HG02973 (cell line): Measurements from ENCODE around the gene C11orf68.
A peak's percentile ranks its signal among the peaks of the same experiment; 100 is the strongest.

Source experiments
- ATAC-seq: cut with Tn5 transposase; IDR thresholded peaks from one replicate; pipeline ENCODE4 v1.9.1; 2021; ENCODE audit warnings: moderate library complexity; ENCODE audit not compliant: unreplicated experiment

The C11orf68 gene

DNA sequence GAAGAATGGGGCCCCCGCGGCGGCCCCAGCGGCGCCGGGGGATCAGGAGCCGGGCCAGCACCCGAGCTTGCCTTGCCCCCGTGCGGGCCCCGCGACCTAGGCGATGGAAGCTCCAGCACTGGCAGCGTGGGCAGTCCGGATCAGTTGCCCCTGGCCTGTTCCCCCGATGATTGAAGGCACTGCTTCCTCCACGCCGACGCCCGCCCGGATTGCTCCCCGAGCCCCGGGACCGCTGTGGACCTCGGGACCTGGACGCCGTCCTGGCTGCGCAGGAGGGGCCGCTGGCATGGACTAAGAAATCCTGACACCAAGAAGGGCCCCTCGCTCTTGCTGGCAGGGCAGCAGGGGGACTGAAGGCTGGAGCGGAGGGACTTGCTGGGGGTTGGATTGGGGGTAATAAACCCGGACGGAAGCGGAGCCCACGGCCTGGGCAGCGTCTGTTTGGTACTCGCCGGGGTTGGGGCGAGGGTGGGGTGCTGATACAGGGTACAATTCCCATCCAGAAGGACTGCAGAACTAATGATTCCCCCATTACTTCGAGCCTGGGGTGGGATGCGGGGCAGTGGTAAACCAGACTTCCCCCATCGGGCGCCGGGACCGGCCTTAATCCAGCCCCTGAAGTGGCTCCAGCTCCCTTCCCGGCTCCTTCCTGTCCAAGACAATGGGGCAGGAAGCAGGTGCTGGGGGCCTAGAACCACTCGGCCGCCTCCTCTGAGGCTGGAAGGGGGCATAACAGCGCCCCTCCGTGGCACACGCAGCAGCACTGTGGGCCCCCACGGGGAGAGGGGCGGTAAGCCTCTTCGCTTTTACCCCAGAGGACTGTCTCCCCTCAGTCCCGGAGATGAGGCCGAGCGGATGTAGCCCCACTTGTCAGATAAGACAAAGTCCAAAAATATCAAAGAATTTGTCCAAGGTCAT lies 27.4 kb downstream of the C11orf68 start:
- no peak for ATAC-seq

DNA sequence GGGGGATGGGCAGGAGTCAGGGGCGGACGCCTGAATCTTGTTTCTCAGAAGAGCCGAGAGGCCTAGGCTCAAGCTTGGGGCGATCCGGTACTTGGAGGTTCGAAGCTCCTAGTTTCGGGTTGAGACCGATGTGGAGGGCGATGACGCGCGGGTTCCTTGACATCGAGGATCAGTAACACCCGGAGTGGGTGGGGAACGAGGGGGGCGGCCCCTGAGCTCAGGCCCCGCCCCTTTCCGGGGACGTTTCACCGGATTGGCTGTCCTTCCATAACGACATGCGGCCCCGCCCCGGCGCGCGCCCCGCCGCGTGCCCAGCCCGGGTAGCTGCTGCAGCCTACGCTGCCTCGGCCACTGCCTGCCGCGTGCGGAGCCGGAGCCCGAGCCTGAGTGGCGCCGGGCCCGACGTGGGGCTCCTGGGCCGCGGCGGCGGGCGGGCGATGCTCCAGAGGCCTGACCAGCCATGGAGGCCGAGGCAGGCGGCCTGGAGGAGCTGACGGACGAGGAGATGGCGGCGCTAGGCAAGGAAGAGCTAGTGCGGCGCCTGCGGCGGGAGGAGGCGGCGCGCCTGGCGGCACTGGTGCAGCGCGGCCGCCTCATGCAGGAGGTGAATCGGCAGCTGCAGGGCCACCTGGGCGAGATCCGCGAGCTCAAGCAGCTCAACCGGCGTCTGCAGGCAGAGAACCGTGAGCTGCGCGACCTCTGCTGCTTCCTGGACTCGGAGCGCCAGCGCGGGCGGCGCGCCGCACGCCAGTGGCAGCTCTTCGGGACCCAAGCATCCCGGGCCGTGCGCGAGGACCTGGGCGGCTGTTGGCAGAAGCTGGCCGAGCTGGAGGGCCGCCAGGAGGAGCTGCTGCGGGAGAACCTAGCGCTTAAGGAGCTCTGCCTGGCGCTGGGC lies 28.3 kb downstream of the C11orf68 start, which contains the start of gene CCDC85B:
TSS of gene CCDC85B (plus strand) at position 350 of the 895 bp plus-strand sequence. CDS start at position 461, 111 bp downstream.
- peak; percentile 38 for ATAC-seq

- peak; percentile 43 for ATAC-seq
Measured at GRCh38 chr11:65888163-65888814, 30.6 kb downstream of the C11orf68 start, which contains the start of gene FIBP. Gene FIBP, minus strand, starts transcription at chr11:65888471. Its CDS starts 53 bp downstream, at chr11:65888418.

DNA sequence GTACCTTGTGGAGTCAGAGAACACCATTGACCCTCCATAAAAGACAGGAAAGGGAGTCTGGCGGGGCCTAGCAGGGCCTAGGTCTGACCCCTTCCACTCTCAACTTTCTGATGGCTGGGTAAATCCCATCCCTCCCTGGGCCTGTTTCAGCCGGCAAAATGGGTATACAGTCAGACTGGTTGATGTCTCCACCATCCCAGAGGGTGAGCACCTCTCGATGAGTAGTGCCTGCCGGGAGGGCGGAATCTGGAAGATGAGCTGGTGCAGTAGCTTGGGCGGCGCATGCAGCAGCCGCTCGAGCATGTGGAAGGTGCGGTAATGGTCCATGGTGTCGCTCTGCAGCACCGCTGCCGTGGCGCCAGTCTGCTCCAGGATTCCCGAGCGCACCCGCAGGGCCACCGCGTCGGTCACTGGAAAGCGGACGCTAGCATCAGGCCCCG lies 31.1 kb downstream of the C11orf68 start:
- ATAC-seq: no peak

DNA sequence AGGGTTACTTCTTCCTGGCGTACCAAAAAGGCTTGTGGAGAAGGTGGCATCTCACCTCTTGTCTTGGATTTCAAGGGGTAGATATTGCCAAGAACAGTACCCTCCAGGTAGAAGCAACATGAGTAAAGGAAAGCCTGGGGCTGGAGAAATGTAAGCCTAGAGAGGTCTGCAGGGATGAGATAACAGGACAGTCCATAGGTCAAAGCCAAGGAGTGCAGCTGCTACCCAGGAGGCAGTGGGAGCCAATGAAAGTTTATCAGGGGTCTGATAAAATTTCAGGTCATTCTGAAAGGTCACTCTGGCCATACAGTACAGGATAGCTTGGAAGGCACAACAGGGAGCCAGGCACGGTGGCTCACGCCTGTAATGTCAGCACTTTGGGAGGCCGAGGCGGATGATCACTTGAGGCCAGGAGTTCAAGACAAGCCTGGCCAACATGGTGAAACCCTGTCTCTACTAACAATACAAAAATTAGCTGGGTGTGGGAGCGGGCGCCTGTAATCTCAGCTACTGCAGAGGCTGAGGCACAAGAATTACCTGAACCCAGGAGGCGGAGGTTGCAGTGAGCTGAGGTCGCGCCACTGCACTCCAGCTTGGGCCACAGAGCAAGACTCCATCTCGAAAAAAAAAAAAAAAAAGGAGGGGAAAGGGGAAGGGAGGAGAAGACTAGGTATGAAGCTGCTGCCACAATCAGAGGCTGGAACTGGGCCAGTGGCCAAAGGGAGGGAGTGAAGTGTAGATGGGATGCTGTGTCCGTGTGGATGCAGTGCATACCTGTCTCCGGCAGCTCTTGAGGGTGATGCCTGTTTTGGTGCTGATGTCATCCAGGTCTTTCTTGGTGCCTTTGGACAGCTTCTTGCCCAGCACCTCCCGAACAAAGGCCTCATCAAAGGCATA lies 31.8 kb downstream of the C11orf68 start:
- no peak for ATAC-seq

DNA sequence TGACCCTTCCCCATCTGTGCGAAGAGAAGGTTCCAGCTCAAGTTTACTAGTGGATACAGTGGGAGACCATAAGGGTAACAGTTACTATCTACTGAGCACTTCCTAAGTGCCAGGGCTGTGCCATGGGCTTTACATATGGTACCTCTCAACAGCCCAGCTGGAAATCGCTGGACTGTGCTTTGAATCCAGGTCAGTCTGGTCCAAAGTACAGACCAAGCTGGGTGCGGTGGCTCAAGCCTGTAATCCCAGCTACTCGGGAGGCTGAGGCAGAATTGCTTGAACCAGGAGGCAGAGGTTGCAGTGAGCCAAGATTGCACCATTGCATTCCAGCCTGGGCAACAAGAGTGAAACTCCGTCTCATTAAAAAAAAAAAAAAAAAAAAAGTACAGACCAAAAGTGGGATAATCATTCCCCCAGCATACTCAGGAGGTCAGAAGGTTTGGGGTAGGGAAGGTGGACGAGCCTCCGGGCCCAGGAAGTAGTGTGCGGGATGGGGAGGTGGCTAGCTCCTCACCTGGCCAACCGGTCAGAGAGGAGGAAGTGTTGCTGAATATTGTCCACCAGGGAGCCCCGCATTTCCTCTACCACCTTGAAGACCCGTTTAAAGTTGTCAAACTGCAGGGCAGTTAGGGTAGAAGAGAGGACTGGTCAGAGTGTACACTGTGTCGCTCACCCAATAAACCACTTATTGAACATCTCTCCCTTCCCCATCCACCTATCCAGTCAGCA lies 32.9 kb downstream of the C11orf68 start:
- ATAC-seq: no peak

- no peak for ATAC-seq
Measured at GRCh38 chr11:65885231-65885630, 33.6 kb downstream of the C11orf68 start.

DNA sequence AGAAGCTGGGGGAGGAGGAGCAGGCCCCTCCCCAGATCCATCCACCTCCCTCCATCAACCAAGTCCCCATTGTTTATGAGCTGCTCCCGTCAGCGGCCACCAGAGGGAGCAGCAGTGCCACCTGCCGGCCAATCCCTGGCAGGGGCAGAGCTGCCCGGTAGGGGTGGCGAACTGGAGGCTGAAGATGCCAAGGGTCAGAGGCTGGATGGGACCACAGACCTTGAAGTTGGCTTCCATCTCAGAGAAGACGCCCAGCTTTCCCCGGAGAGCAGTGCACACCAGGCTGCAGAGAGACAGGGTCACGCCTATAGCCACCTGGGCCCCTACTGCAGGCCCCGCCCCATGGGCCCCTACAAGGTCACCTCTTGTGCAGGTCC lies 34.2 kb downstream of the C11orf68 start:
- no peak for ATAC-seq

DNA sequence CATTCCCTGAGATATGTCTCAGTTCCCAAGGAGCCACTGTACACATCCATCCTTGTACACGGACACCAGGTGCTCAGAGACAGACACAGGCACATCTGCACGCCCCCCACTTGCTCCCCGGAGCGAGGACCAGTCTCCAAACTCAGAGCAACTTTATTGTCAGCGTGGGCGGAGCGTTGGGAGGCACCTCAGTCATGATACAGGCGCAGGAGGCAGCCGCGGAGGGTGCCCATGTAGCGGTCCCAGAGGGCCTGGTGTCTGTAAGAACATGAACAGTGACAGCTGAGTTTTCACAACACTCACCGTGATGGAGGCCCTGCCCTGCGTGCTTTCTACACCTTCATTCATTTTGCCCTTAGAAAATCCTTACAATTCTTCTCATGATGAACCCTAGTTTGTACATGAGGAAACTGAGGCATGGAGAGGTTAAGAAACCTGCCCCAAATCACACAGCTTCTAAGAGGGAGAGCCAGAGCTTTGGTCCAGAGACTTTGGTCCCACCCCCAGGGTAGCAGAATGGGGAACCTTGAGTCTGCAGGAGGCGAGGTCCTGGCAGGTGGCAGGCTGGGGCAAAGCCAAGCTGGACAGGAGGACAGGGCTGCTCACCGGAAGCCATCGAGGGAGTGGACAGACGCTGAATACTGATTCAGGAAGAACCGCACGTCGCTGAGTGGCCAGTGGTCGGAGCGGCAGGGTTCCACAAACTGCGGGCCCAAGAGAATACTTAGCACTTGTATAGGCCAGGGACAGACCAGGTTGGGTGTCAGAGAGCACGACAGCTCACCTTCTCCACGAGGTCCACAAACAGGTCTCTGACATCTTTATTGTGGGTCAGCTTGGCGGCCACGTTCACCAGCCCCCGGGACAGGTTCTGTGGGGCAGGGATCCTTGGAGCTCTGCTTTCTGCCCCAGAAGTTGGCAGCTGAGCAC lies 34.8 kb downstream of the C11orf68 start:
- no peak for ATAC-seq

GRCh38 chr11:65883058-65883761 lies 35.7 kb downstream of the C11orf68 start:
- no peak for ATAC-seq

DNA sequence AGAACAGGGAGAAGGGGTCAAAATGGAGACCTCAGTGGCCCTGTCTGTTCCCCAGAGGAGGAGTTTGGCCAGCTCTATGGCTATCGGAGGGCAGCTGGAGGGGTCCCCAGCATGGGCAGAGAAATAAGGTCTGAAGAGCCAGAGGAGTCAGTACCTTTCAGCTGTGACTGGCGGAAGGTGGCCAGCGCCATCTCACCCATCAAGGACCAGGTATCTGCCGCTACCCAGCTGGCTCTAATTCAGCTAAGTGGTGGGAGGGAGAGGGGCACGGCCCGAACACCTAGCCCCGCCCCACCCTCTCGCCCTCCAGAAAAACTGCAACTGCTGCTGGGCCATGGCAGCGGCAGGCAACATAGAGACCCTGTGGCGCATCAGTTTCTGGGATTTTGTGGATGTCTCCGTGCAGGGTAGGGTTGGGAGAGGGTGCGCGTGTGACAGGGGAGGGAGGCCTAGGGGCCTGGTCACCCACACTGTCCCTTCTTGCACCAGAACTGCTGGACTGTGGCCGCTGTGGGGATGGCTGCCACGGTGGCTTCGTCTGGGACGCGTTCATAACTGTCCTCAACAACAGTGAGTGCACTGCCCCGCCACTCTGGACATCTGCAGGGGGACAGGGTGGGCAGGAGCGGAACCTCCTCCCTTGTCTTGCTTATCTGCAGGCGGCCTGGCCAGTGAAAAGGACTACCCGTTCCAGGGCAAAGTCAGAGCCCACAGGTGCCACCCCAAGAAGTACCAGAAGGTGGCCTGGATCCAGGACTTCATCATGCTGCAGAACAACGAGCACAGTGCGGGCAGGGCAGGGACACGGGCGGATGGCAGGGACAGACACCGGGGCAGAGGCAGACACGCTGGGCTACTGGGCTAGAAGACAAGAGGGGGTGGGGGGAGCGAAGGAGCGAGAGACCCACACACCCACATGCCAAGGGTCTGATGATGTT lies 36.5 kb downstream of the C11orf68 start:
- ATAC-seq: no peak

DNA sequence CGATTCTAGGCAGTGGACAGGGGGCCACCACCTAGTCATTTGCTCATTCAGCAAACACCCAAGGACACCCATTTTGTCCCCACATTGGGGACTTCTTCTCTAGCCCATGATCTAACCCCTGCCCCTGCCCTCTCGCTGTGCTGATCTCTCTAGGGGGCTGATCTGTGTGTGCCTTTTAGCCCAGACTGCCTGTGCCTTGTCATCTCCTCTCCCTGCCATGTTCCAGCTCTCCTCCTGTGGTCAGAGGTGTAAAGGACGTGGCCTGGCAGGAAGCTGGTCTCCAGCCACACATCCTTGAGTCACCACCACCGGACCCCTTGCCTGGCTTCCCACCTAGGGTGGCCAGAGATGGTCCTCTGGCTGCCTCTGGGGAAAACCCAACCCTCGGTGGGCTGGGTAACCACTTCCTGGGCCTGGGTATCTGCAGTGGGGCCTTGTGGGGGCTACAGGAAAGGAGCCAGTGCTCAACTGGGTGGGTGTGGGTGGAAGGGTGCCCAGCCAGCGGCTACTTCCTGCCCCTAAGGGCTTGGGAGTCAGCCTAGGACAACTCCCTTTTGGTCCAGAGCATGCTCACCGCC lies 37.9 kb downstream of the C11orf68 start:
- no peak for ATAC-seq

DNA sequence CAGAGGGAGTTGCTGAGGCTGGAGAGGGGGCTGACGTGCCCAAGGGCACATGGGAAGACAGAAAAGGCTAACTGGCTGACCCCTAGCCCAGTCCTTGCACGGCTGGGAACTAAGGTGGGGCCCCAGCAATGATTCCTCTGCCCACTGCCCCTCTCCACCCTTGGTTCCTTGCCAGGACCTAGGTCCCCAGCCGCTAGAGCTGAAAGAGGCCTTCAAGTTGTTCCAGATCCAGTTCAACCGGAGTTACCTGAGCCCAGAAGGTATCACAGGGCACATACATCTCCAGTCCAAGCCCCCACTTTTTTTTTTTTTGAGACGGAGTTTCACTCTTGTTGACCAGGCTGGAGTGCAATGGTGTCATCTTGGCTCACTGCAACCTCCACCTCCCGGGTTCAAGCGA lies 38.8 kb downstream of the C11orf68 start:
- no peak for ATAC-seq

DNA sequence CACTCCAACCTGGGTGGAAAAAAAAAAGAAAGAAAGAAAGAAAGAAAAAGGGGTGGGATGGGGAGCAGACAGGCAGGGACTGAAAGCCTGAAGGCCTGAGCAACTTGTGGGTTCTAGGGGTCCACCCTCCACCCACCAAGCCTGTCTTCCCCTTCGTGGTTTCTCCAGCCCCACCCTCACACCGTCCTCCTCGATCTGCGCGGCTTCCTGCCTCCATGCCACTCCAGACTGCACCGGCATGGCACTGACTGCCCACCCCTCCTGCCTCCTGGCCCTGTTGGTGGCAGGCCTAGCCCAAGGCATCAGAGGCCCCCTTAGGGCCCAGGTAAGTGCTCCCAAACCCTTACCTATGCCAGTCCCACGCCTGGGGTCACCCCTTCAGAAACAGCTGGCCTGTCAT lies 39.2 kb downstream of the C11orf68 start, which contains the start of gene CTSW:
TSS of gene CTSW (plus strand) at position 221 of the 400 bp plus-strand sequence. CDS start at position 239, 18 bp downstream.
- ATAC-seq: no peak

DNA sequence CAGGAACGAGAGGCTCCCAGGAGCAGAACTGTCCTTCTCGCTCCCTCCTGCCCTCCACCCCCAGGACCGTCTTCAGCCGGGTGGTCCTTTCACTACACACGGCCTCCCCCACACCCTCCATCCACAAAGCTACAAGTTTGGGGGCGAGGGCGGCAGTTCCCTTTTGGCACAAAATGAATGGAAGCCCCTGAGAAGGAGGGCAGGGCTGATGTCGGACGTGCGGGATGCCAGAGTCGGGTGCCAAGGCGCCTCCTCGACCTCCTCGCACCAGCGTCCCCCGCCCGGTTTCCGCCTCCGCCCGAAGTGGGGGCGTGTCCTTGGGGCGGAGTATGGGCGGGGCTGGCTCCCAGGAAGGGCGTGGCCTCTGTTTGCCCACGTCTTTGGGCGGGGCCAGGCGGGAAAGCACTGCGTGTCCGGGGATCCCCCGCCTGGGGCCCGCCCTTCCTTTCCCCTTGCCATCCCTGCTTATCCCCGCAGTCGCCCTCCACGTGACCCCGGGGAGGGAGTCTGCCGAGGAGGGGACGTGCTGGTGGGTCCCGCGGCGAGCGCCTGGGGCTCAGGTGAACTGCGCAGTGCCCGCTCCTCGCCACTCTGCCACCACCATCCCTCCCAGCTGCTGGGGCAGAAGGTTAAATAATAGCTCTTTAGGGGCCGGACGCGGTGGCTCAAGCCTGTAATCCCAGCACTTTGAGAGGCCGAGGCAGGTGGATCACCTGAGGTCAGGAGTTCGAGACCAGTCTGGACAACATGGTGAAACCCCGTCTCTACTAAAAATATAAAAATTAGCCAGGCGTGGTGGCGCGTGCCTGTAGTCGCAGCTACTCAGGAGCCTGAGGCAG lies 45.3 kb downstream of the C11orf68 start:
- ATAC-seq: peak; percentile 64
